GM18526 (cell line): ENCODE measurements around the gene OR4N5.

Experiments
- POLR2A ChIP-seq: IDR thresholded peaks from 3 replicates; pipeline ENCODE4 v1.6.1; 2011; ENCODE audit not compliant: insufficient read length; ENCODE audit errors: extremely low read depth

Gene OR4N5, protein sequence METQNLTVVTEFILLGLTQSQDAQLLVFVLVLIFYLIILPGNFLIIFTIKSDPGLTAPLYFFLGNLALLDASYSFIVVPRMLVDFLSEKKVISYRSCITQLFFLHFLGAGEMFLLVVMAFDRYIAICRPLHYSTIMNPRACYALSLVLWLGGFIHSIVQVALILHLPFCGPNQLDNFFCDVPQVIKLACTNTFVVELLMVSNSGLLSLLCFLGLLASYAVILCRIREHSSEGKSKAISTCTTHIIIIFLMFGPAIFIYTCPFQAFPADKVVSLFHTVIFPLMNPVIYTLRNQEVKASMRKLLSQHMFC

DNA sequence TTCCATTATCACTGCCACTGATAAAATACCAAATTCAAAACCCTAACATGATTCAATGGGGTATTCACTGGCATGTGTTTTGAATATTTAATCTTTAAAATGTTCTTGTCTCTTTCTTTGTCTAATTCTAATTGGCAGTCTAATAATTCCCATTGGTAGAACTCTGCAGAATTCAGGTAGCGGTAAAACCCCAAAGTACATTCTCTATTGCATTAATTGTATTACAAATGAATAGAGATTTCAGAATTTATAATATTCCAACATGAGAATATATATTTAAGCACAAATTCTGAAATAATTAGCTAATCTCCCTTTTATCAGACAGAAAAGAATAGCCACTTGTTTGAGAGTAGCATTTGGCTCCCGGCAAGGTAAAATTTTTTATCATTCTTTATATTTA, at the start of gene OR4N5:
OR4N5 (plus strand) TSS at position 301 of the 400 bp plus-strand sequence. CDS start 4,916 bp downstream, outside the sequence.
- TF ChIP-seq POLR2A = no peak

DNA sequence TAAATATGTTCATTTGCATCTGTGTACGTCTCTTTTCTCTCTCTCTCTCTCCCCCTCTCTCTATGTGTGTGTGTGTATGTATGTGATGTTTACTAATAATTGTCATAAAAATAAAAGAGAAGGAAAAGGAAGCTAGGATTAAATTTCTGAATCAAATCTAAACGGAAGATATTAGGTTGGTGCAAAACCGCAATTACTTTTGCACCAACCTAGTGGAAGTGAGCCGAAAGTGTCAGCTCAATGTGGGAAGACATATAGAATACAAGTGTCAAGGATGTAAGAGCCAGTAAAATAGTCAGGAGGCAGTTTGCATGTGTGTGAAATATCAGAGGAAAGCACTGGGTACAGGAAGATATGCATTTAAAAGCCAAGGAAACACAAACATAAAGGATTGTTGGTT, 46.6 kb upstream of the OR4N5 start:
- TF ChIP-seq POLR2A = no peak

DNA sequence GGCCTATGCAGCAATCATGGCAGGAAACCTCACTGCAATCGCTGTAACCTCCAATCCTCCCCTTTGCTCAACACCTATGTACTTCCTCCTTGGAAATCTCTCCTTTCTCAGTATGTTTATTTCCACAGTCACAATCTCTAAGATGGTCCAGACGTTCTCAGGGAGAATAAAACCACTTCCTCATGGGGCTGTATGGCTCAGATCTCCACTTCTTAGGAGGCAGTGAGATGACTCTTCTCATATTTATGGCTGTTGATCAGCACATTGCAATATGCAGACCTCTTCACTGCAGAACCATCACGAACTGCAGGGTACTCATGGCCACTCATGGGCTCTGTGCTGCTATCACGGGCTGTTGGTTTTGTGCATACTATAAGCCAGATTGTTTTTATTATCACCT, 45.2 kb upstream of the OR4N5 start:
- no peak for TF ChIP-seq POLR2A

DNA sequence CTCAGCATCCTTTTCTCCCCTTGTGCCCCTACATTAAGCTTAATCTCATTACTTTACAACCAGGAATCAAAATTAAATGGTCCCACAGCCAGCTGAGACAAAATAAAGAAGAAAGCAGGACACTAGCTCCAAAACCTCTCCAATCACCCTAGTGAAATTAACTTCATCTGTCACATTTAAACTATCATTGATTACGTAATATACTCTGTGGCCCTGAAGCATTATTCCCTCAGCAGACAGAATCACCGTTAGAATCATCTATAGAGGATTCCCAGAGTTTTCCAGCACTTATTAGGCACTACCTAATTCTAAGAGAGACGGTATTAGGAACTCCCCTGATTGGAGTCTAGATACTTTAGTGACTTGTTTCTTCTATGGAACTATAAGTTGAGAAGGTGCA, 28.2 kb upstream of the OR4N5 start, which contains the start of gene OR4K17:
OR4K17 (plus strand) TSS at position 302 of the 400 bp plus-strand sequence. CDS start 6,761 bp downstream, outside the sequence.
- TF ChIP-seq POLR2A = no peak

DNA sequence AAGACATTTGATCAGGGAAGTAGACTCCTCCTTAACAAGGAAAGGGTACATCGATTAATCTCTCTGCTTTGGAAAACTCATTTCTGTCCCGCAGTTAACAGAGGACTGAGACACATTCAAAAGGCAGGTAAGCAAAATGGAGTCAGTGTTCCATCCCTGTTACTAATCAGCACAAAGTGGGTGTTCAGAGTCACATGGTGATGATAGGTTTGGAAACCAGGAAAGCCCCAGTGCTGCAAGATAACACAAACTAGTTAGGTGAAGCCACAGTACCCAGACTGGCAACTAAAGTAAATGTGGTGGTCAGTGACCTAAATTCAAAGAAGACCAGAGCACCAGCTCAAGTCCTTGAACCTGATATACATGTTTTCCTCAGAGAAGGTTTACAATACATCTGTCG, 26.3 kb upstream of the OR4N5 start:
- TF ChIP-seq POLR2A = no peak

DNA sequence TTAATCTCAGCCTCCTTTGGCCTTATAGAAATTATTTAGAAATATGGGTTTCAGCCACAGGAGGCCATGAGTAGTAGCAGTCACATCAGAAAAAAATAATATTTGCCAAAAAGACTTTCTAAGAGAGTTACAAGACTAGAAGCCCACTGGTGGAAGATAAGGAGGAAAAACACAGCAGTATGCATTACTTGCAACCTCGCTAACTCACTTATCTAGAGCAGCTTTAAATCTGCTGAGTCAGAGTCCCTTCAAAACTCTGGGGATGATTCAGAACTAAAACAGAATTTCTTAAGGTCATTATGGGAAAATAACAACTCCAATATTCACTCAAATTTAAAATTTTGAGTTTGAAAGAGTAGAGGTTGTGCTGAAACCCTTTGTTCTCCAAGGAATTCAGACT, 21.9 kb upstream of the OR4N5 start:
- no peak for TF ChIP-seq POLR2A

DNA sequence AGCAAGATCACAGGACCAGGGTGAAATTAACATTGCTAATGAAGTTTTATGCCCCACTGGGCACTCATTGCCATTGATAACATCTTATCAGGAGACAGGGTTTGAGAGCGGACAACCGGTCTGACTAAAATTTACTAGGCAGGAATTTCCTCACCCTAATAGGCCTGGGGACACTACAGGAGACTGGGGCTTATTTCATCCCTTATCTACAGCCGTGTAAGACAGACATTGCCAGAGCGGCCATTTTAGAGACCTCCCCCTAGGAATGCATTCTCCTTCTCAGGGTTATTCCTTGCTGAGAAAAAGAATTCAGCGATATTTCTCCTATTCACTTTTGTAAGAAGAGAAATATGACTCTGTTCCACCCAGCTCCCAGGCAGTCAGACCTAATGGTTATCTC, 19.8 kb upstream of the OR4N5 start:
- no peak for TF ChIP-seq POLR2A

DNA sequence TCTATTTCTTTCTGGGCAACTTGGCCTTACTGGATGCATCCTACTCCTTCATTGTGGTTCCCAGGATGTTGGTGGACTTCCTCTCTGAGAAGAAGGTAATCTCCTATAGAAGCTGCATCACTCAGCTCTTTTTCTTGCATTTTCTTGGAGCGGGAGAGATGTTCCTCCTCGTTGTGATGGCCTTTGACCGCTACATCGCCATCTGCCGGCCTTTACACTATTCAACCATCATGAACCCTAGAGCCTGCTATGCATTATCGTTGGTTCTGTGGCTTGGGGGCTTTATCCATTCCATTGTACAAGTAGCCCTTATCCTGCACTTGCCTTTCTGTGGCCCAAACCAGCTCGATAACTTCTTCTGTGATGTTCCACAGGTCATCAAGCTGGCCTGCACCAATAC, 5.3 kb downstream of the OR4N5 start:
- TF ChIP-seq POLR2A = no peak

DNA sequence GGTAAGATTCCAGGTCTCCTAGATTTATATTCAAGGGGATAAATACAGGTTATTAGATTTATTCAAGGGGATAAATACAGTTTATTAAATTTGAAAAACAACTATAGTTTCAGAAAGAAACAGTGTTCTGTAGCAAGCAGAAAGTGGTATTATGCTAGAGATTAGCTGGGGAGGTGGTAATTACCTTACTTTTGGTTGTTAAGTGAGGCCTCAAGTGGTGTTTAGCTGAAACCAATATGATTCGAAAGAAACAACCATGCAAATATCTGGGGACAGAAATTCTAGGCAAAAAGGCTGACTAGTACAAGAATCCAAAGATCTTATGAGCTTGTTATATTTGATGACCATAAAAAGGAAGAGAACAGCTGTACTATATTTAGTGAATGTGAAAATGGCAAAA, 6.2 kb downstream of the OR4N5 start:
- TF ChIP-seq POLR2A = no peak

DNA sequence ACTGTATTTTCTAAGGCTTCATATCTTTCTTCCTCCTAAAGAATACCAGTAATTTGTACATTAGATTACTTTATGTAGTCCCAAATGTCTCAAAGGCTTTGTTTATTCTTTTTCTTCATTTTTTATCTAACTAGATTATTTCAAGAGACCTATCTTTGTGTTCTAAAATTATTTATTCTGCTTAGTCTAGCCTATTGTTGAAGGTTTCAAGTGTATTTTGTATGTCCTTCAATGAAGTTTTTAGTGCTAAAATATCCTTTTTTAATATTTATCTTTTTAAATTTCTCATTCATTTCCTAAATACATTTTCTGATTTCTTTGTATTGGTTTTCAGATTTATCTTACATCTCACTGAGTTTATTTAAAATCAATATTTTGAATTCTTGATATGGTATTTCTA, 25.8 kb downstream of the OR4N5 start:
- no peak for TF ChIP-seq POLR2A

DNA sequence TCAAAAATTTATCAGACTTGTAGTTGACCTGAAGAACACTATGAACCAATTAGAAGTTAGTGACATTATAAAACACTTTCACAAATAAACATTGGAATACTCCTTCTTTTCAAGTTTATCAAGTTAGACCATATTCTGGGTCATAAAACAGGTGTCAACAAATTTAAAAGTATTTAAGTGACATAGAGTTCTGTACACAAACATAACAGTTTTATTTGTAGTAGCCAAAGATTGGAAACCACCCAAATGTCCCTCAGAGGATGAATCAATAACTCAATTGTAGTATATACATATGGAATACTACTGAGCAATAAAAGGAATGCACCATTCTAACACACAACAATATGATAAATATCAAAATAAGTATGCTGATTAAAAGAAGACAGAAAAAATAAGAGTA, 28.5 kb downstream of the OR4N5 start:
- TF ChIP-seq POLR2A = no peak

DNA sequence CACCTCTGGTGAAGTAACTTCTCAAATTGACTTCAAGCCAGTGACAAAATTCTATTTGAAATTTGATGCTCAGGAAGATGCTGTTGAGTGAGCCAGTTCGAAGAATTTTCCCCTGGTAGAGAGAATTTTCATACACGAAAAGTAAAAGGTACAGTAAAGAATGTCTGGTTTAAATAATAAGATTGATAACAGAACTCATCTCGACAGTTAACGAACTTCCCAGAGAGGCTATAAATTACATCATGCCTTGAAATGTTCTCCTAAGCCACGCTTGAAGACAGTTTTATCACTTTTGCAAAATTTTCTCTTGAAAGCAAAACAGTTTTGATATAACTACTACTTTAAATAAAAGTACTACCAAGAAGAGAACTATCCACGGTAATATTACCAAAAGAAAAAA, 37.7 kb downstream of the OR4N5 start:
- no peak for TF ChIP-seq POLR2A

DNA sequence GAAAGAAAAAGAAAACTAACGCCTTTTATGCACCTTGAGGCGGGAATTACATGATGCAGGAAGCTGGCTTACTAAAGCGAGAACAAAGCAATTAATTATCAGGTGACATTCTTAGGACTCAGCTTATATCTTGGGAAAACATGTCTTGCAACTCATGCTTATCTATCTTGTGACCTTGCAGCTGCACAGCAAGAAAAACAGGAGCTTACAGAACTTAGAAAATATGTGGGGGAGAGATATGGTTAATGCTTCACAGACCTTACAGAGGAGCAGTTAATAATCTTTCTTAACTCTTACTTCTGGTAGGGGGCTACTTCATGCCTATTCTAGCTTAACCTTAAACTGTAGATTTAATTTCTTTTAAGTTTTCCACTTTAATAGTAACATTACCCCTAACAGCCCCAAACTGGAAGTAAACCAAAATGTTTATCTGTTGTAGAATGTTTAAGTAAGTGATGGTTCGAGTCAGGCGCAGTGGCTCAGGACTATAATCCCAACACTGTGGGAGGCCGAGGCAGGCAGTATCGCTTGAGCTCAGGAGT, 38.9 kb downstream of the OR4N5 start:
- no peak for TF ChIP-seq POLR2A

DNA sequence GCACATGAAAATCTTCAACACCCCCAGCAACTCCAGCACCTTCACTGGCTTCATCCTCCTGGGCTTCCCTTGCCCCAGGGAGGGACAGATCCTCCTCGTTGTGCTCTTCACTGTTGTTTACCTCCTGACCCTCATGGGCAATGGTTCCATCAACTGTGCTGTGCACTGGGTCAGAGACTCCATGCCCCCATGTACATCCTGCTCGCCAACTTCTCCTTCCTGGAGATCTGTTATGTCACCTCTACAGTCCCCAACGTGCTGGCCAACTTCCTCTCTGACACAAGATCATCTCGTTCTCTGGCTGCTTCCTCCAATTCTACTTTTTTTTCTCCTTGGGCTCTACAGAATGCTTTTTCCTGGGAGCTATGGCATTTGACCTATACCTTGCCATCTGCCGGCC, 40.6 kb downstream of the OR4N5 start:
- TF ChIP-seq POLR2A = no peak

DNA sequence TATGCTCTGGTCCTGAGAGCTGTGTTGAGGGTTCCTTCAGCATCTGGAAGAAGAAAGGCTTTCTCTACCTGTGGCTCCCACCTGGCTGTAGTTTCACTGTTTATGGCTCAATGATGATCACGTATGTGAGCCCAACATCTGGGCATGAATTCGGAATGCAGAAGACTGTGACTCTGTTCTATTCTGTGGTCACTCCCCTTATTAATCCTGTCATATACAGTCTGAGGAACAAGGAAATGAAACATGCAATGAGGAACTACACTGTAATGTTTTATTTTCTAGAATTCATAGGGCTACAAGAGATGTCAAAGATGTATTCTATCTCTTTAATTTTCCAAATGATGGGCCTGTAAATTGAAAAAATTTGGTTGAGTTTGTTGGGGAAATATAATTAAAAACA, 41.3 kb downstream of the OR4N5 start:
- no peak for TF ChIP-seq POLR2A

DNA sequence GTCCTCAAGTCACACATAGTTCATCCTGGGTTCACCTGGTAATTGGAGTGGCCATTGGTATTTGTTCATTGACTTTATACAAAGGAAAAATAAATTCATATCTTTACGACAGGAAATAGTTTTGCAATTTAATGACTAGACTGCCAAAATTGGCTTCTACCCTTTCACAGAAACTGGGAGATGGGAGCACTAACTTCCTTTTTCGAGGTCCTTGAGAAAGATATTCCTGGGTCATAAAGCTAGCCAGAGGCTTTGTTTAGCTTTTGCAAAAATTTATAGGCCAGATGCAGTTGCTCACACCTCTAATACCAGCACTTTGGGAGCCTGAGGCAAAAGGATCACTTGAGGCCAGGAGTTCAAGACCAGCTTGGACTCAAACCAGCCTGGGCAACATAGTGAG, 41.9 kb downstream of the OR4N5 start:
- no peak for TF ChIP-seq POLR2A

DNA sequence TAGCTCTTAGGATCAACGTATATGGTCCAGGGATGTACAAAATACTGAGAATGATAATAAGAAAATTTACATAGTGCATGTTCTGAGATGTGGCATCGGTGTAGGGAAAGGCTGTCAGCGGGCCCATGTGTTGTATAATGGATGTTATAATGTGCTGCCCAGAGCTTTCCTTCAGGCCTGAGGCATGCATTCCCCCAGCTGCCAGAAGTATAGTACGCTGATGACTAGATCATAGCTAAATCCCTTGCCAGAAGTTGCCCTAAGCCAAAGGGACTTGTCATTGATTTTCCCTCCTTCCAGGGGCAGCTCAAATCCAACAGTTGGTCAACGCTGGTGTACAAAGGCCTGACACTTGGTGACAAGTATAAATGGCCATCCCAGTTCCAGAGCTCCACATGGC, 45.6 kb downstream of the OR4N5 start:
- no peak for TF ChIP-seq POLR2A
